ENCODE results near the gene FAM9A. TPM values are rescaled to one million over a fixed set of nuclear protein-coding genes. Genes with fewer than 3 reads are reported as not detected.
"Not testable (repeated sequence)": the region's sequence is repeated elsewhere in the genome, so short reads cannot be mapped to it uniquely, and the experiment has no call there.

The FAM9A gene
- total RNA-seq, 1 donor from 2014 or later, result not detected

- H3K9ac ChIP-seq (ENCODE audit: low read length), result no peak overlapping the region
- no peak overlapping the region for H3K4me3 ChIP-seq (ENCODE audit: insufficient read depth, low read depth, low read length)
- Mint-ChIP-seq H3K36me3 (ENCODE audit: low read depth, unreplicated experiment) (no peaks in the 10 kb centered on the region), H3K4me3 (ENCODE audit: unreplicated experiment) (no peak overlapping the region), H3K4me1 (ENCODE audit: low read depth, unreplicated experiment) (no peaks in the 10 kb centered on the region), H3K27me3 (ENCODE audit: low read depth, unreplicated experiment) (peaks cover 4% of the 10 kb centered on the region), H3K9me3 (ENCODE audit: unreplicated experiment) (no peaks in the 10 kb centered on the region), H3K27ac (ENCODE audit: unreplicated experiment) (no peak overlapping the region)
- H3K27me3 ChIP-seq (ENCODE audit: insufficient read depth, low read length), result no peaks in the 10 kb centered on the region
- no peak for FAIRE-seq
- no peaks in the 10 kb centered on the region for H4K20me1 ChIP-seq (ENCODE audit: insufficient read depth, low read length)
- no peaks in the 10 kb centered on the region for H3K9me3 ChIP-seq (ENCODE audit: insufficient read depth, low read depth, low read length)
- H2AFZ ChIP-seq (ENCODE audit: low read depth, low read length), result no peak overlapping the region
- H3K4me1 ChIP-seq (ENCODE audit: insufficient read depth, low read length), result no peaks in the 10 kb centered on the region
- TF ChIP-seq, protein P1, sequence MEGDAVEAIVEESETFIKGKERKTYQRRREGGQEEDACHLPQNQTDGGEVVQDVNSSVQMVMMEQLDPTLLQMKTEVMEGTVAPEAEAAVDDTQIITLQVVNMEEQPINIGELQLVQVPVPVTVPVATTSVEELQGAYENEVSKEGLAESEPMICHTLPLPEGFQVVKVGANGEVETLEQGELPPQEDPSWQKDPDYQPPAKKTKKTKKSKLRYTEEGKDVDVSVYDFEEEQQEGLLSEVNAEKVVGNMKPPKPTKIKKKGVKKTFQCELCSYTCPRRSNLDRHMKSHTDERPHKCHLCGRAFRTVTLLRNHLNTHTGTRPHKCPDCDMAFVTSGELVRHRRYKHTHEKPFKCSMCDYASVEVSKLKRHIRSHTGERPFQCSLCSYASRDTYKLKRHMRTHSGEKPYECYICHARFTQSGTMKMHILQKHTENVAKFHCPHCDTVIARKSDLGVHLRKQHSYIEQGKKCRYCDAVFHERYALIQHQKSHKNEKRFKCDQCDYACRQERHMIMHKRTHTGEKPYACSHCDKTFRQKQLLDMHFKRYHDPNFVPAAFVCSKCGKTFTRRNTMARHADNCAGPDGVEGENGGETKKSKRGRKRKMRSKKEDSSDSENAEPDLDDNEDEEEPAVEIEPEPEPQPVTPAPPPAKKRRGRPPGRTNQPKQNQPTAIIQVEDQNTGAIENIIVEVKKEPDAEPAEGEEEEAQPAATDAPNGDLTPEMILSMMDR (IDR thresholded peaks at IDR 0.05; ENCODE audit: insufficient read depth, low read depth, low read length), result no peak
- no peak for TF ChIP-seq EZH2 (IDR thresholded peaks at IDR 0.05; ENCODE audit: insufficient read depth, low read length)
- DNase-seq (ENCODE audit: low read depth), result no peak
- no peak overlapping the region for H3K27ac ChIP-seq (ENCODE audit: low read depth, low read length)
- no peak overlapping the region for H3K4me2 ChIP-seq (ENCODE audit: low read length)
- H3K36me3 ChIP-seq (ENCODE audit: insufficient read depth, low read length), result no peaks in the 10 kb centered on the region
- H3K79me2 ChIP-seq (ENCODE audit: insufficient read depth, low read length), result no peaks in the 10 kb centered on the region
These were observed 28.1 kb downstream of the FAM9A start for GRCh38 chrX:8773117-8773516.

- no peak overlapping the region for H3K27ac Mint-ChIP-seq (ENCODE audit: unreplicated experiment)
- Histone ChIP-seq H4K20me1 (ENCODE audit: insufficient read depth, low read length) (no peaks in the 10 kb centered on the region), H3K27ac (ENCODE audit: low read depth, low read length) (no peak overlapping the region), H3K9ac (ENCODE audit: low read length) (no peak overlapping the region), H3K36me3 (ENCODE audit: insufficient read depth, low read length) (no peaks in the 10 kb centered on the region), H3K4me3 (ENCODE audit: insufficient read depth, low read depth, low read length) (no peak overlapping the region), H3K4me2 (ENCODE audit: low read length) (no peak overlapping the region), H2AFZ (ENCODE audit: low read depth, low read length) (no peak overlapping the region), H3K9me3 (ENCODE audit: insufficient read depth, low read depth, low read length) (no peaks in the 10 kb centered on the region), H3K27me3 (ENCODE audit: insufficient read depth, low read length) (no peaks in the 10 kb centered on the region), H3K4me1 (ENCODE audit: insufficient read depth, low read length) (peaks cover 15% of the 10 kb centered on the region), H3K79me2 (ENCODE audit: insufficient read depth, low read length) (no peaks in the 10 kb centered on the region)
- TF ChIP-seq, protein P1 (IDR thresholded peaks at IDR 0.05; ENCODE audit: insufficient read depth, low read depth, low read length), result no peak
- no peak for TF ChIP-seq EZH2 (IDR thresholded peaks at IDR 0.05; ENCODE audit: insufficient read depth, low read length)
- FAIRE-seq (peak; percentile 100), DNase-seq (ENCODE audit: low read depth) (peak; percentile 44)
- no peaks in the 10 kb centered on the region for H3K27me3 Mint-ChIP-seq (ENCODE audit: low read depth, unreplicated experiment)
- no peaks in the 10 kb centered on the region for H3K36me3 Mint-ChIP-seq (ENCODE audit: low read depth, unreplicated experiment)
- peaks cover 5% of the 10 kb centered on the region for H3K9me3 Mint-ChIP-seq (ENCODE audit: unreplicated experiment)
- no peak overlapping the region for H3K4me3 Mint-ChIP-seq (ENCODE audit: unreplicated experiment)
- H3K4me1 Mint-ChIP-seq (ENCODE audit: low read depth, unreplicated experiment), result peaks cover 16% of the 10 kb centered on the region
These were observed 41.2 kb downstream of the FAM9A start for GRCh38 chrX:8760021-8760420.

DNA sequence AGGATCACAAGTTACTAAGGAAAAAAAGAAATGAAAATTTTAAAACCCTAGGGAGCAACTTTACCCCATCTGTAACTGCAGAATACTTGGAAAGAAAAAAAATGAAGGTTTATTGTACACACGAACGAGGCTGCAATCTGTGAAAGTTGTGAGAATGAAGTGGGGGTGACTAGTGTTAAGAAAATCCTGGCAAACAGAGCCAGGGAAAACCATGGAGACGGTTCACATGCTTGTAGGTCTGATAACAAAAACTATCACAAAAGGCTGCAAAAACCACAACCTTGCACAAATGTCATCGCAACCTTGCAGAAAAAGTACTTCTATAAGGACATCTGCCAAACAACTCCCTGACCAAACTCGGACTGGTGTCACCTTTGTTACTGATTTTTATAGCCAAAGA, 42.5 kb downstream of the FAM9A start:
- not testable (repeated sequence) for H3K4me3 Mint-ChIP-seq (ENCODE audit: unreplicated experiment)

DNA sequence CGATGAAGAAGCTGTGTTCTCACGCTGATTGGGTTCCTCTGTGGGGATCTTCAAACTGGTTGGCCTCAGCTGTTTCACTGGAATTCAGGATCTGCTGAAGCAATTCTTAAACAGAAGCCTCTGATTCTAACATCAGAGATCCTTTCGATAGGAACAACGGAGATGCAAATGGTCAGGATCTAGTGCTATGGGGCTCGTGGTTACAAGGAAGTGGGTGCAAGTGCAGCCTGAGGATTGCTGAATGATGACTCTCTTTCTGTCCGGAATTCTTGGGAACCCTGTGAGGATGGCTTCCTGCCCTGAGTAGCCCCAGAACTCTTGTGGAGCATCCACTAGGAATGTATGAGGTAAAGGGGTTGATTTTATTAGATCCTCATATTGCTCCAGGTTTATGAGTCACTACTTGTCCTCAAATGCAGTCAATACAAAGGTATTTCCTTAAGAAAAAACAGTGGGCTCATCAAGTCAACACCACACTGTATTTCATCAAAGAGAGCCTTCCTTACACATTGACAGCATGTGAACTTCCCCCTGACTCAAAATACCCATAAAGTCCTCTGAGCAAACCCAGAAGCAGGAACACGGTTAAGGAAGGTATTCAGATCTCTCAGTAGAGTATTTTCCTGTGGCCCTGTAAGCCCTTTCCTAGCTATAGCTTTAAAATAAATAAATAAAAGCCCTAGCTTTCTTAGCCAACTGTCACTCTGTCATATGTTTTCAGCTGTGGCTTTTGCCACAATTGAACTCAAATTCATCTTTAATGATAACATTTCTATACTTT, 43.4 kb downstream of the FAM9A start:
- H3K27ac ChIP-seq (ENCODE audit: low read depth, low read length), result peak overlapping the region; percentile 91
- H2AFZ ChIP-seq (ENCODE audit: low read depth, low read length); H3K4me3 ChIP-seq (ENCODE audit: insufficient read depth, low read depth, low read length); H3K27me3 Mint-ChIP-seq (ENCODE audit: low read depth, unreplicated experiment); H3K36me3 Mint-ChIP-seq (ENCODE audit: low read depth, unreplicated experiment); H3K79me2 ChIP-seq (ENCODE audit: insufficient read depth, low read length); H3K36me3 ChIP-seq (ENCODE audit: insufficient read depth, low read length); H3K9me3 Mint-ChIP-seq (ENCODE audit: unreplicated experiment); H3K4me3 Mint-ChIP-seq (ENCODE audit: unreplicated experiment); H3K27me3 ChIP-seq (ENCODE audit: insufficient read depth, low read length); H4K20me1 ChIP-seq (ENCODE audit: insufficient read depth, low read length); H3K9me3 ChIP-seq (ENCODE audit: insufficient read depth, low read depth, low read length): not testable (repeated sequence)
- peak overlapping the region; percentile 72 for H3K27ac Mint-ChIP-seq (ENCODE audit: unreplicated experiment)
- peak overlapping the region; percentile 71 for H3K4me2 ChIP-seq (ENCODE audit: low read length)
- peaks cover 15% of the 10 kb centered on the region for H3K4me1 ChIP-seq (ENCODE audit: insufficient read depth, low read length)
- FAIRE-seq, result peak; percentile 100
- peaks cover 16% of the 10 kb centered on the region for H3K4me1 Mint-ChIP-seq (ENCODE audit: low read depth, unreplicated experiment)
- peak overlapping the region; percentile 67 for H3K9ac ChIP-seq (ENCODE audit: low read length)
- DNase-seq (ENCODE audit: low read depth), result peak; percentile 83

More for the DNA sequence above, 42.5 kb downstream of the FAM9A start:
- H3K27me3 Mint-ChIP-seq (ENCODE audit: low read depth, unreplicated experiment); H3K9me3 ChIP-seq (ENCODE audit: insufficient read depth, low read depth, low read length); H3K4me3 ChIP-seq (ENCODE audit: insufficient read depth, low read depth, low read length); H3K36me3 ChIP-seq (ENCODE audit: insufficient read depth, low read length); H3K79me2 ChIP-seq (ENCODE audit: insufficient read depth, low read length); H2AFZ ChIP-seq (ENCODE audit: low read depth, low read length); H3K36me3 Mint-ChIP-seq (ENCODE audit: low read depth, unreplicated experiment); H4K20me1 ChIP-seq (ENCODE audit: insufficient read depth, low read length); H3K27me3 ChIP-seq (ENCODE audit: insufficient read depth, low read length); H3K9me3 Mint-ChIP-seq (ENCODE audit: unreplicated experiment): not testable (repeated sequence)
- peak overlapping the region; percentile 91 for H3K27ac ChIP-seq (ENCODE audit: low read depth, low read length)
- peaks cover 16% of the 10 kb centered on the region for H3K4me1 Mint-ChIP-seq (ENCODE audit: low read depth, unreplicated experiment)
- H3K27ac Mint-ChIP-seq (ENCODE audit: unreplicated experiment), result peak overlapping the region; percentile 72
- FAIRE-seq, result peak; percentile 78
- H3K4me2 ChIP-seq (ENCODE audit: low read length), result peak overlapping the region; percentile 71
- peak overlapping the region; percentile 67 for H3K9ac ChIP-seq (ENCODE audit: low read length)
- DNase-seq (ENCODE audit: low read depth), result peak; percentile 62
- peaks cover 15% of the 10 kb centered on the region for H3K4me1 ChIP-seq (ENCODE audit: insufficient read depth, low read length)

All from astrocyte (in vitro differentiated cells and primary cell).